MCF 10A (cell line): ENCODE measurements around the gene INSIG1. TPM values are rescaled to one million over a fixed set of nuclear protein-coding genes. Genes with fewer than 3 reads are reported as not detected.

Experiments
- BruUV-seq: library from RNA; stranded (reverse); fragments of 400-500 nt; replicated peaks from 2 replicates; lab custom pipeline; 2021; lab: Mats Ljungman, UMichigan
- CTCF ChIA-PET: fragments of 300-600 bp; sonication (Branson Sonifier 250); formaldehyde crosslinking; extraction: SDS; loops from one replicate; lab custom pipeline; 2021; ENCODE audit warnings: antibody characterized with exemption, inconsistent platforms; lab: Yijun Ruan, JAX
- POLR2A ChIA-PET: fragments of 300-600, 350-650 bp; sonication (Branson Sonifier 250); formaldehyde crosslinking; extraction: SDS; loops from one replicate; lab custom pipeline; 2020; ENCODE audit warnings: antibody characterized with exemption, inconsistent platforms; lab: Yijun Ruan, JAX
- DNase-seq: peaks from one replicate; pipeline ENCODE4 v3.0.0-alpha.2; 2018; ENCODE audit not compliant: unreplicated experiment
- H3K27ac Mint-ChIP-seq: one replicate; pipeline ENCODE4 v1.8.0; 2022; ENCODE audit warnings: mild to moderate bottlenecking, low read depth, mixed read lengths; ENCODE audit not compliant: unreplicated experiment
- H3K27me3 Mint-ChIP-seq: one replicate; pipeline ENCODE4 v1.8.0; 2022; ENCODE audit warnings: mixed read lengths; ENCODE audit not compliant: insufficient read depth, unreplicated experiment
- H3K36me3 Mint-ChIP-seq: one replicate; pipeline ENCODE4 v1.8.0; 2022; ENCODE audit warnings: mild to moderate bottlenecking, moderate library complexity, mixed read lengths; ENCODE audit not compliant: insufficient read depth, unreplicated experiment
- H3K4me1 Mint-ChIP-seq: one replicate; pipeline ENCODE4 v1.8.0; 2022; ENCODE audit warnings: mixed read lengths; ENCODE audit not compliant: insufficient read depth, unreplicated experiment
- H3K4me3 Mint-ChIP-seq: one replicate; pipeline ENCODE4 v1.8.0; 2022; ENCODE audit warnings: mild to moderate bottlenecking, moderate library complexity, mixed read lengths; ENCODE audit not compliant: unreplicated experiment
- H3K9me3 Mint-ChIP-seq: one replicate; pipeline ENCODE4 v1.8.0; 2022; ENCODE audit warnings: mixed read lengths; ENCODE audit not compliant: unreplicated experiment
- CTCF ChIP-seq: fragments of 200-600 bp; IDR thresholded peaks from one replicate; pipeline ENCODE4 v1.8.0; 2022; ENCODE audit warnings: antibody characterized with exemption, mild to moderate bottlenecking; ENCODE audit not compliant: unreplicated experiment
- intact Hi-C: fragments of 100-400 bp; cut with micrococcal nuclease; formaldehyde crosslinking; loops from 2 replicates; pipeline ENCODE4 v1.14.1; 2022
- total RNA-seq: library from RNA; stranded (reverse); gene quantifications from 2 replicates; pipeline ENCODE4 v1.2.3, GENCODE V29; 2022

Gene INSIG1
- total RNA-seq, 1 experiment from 2014 or later = 11.2 TPM

DNA sequence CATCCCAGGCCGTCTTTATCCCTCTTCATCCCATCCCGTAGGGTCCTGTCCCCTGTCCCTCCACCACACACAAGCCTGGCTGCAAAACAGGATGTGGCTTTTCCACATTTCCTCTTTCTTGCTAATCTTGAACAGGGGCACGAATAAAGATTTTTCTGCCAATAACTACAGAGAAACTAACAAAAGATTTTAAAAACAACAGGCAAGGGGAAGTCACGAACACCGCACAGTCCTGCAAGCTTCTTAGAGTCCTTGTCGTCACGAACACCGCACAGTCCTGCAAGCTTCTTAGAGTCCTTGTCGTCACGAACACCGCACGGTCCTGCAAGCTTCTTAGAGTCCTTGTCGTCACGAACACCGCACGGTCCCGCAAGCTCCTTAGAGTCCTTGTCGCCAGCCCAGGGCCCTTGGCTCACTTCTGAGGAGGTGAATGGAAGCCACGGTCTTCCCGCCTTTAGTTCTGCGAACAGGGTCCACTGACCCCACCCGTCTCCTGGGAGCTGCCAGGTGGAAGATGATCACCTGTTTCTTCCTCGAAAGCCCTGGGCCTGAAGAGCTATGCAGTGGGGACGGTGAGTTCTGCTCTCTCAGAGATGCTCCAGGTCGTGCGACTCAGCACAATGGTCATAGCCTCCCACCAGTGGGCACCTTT is 10.3 kb upstream of the INSIG1 start:
- TF ChIP-seq CTCF = no peak
- DNase-seq = no peak
- H3K4me1 Mint-ChIP-seq = peaks cover 14% of the 10 kb centered on the region
- intact Hi-C loops = no loop called here
- no peak overlapping the region for H3K4me3 Mint-ChIP-seq
- H3K9me3 Mint-ChIP-seq = no peaks in the 10 kb centered on the region
- H3K27me3 Mint-ChIP-seq = peaks cover 26% of the 10 kb centered on the region
- ChIA-PET CTCF (interaction anchor here (1.7 kb wide), 1 partner anchor 22 kb away, joined by 3 read pairs; no protein-coding TSS in a partner anchor), POLR2A (no interaction called here)
- no TSS peak for BruUV-seq
- no peak overlapping the region for H3K27ac Mint-ChIP-seq
- H3K36me3 Mint-ChIP-seq = no peaks in the 10 kb centered on the region

GRCh38 chr7:155288055-155288454 is 9.6 kb upstream of the INSIG1 start:
- Mint-ChIP-seq H3K36me3 (no peaks in the 10 kb centered on the region), H3K9me3 (no peaks in the 10 kb centered on the region), H3K27me3 (peaks cover 26% of the 10 kb centered on the region), H3K27ac (no peak overlapping the region), H3K4me1 (peaks cover 14% of the 10 kb centered on the region), H3K4me3 (no peak overlapping the region)
- intact Hi-C loops = no loop called here
- TF ChIP-seq CTCF = no peak
- ChIA-PET POLR2A (no interaction called here), CTCF (interaction anchor here (1.7 kb wide), 1 partner anchor 23 kb away, joined by 3 read pairs; no protein-coding TSS in a partner anchor)
- DNase-seq = no peak
- BruUV-seq = no TSS peak

GRCh38 chr7:155289107-155289506 is 8.6 kb upstream of the INSIG1 start:
- DNase-seq = no peak
- Mint-ChIP-seq H3K9me3 (no peaks in the 10 kb centered on the region), H3K27ac (no peak overlapping the region), H3K27me3 (peaks cover 26% of the 10 kb centered on the region), H3K4me1 (peaks cover 14% of the 10 kb centered on the region), H3K36me3 (no peaks in the 10 kb centered on the region), H3K4me3 (no peak overlapping the region)
- intact Hi-C loops = no loop called here
- ChIA-PET POLR2A (interaction anchor here (0.6 to 1.0 kb wide), 2 partner anchors 9 to 107 kb away, joined by 3 to 4 read pairs; partner anchors contain the start of gene INSIG1), CTCF (interaction anchor here (0.9 kb wide), 1 partner anchor 29 kb away, joined by 3 read pairs; no protein-coding TSS in a partner anchor)
- no TSS peak for BruUV-seq
- no peak for TF ChIP-seq CTCF

GRCh38 chr7:155289949-155290501 is 7.7 kb upstream of the INSIG1 start:
- Mint-ChIP-seq H3K4me3 (no peak overlapping the region), H3K27me3 (peaks cover 18% of the 10 kb centered on the region), H3K9me3 (no peaks in the 10 kb centered on the region), H3K36me3 (peaks cover 3% of the 10 kb centered on the region), H3K27ac (no peak overlapping the region), H3K4me1 (peaks cover 14% of the 10 kb centered on the region)
- POLR2A ChIA-PET = interaction anchor here (1.0 kb wide), 1 partner anchor 8 kb away, joined by 4 read pairs; the partner anchor contains the start of gene INSIG1
- BruUV-seq = no TSS peak
- DNase-seq = no peak
- intact Hi-C loops = no loop called here
- TF ChIP-seq CTCF = no peak
- CTCF ChIA-PET = interaction anchor here (0.6 to 0.9 kb wide), 2 partner anchors 30 to 505 kb away, joined by 3 to 5 read pairs; no protein-coding TSS in a partner anchor
